NCI-H2107 (cell line): ENCODE results near the gene LIM2.
A peak's percentile ranks its signal among the peaks of the same experiment; 100 is the strongest.

Experiments
- DNase-seq: peaks from one replicate; lab custom pipeline; 2025; lab: John Stamatoyannopoulos, UW

LIM2 gene

DNA sequence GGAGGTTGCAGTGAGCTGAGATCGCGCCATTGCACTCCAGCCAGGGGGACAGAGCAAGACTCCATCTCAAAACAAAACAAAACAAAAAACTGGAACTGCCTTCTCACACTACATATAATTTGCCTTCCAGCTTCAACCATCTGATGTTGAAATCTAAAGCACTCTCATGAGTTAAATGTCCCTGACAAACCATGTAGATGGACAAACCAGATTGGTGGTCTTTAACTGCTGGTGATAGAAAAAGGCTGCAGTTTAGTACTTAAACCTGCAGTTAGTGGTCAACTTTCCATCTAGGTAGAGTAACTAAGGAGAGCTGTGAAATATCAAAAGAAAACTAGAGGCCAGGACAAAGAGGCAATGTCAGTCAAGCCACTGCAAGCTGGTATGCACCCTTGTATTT, 8.4 kb upstream of the LIM2 start:
- DNase-seq: no peak

DNA sequence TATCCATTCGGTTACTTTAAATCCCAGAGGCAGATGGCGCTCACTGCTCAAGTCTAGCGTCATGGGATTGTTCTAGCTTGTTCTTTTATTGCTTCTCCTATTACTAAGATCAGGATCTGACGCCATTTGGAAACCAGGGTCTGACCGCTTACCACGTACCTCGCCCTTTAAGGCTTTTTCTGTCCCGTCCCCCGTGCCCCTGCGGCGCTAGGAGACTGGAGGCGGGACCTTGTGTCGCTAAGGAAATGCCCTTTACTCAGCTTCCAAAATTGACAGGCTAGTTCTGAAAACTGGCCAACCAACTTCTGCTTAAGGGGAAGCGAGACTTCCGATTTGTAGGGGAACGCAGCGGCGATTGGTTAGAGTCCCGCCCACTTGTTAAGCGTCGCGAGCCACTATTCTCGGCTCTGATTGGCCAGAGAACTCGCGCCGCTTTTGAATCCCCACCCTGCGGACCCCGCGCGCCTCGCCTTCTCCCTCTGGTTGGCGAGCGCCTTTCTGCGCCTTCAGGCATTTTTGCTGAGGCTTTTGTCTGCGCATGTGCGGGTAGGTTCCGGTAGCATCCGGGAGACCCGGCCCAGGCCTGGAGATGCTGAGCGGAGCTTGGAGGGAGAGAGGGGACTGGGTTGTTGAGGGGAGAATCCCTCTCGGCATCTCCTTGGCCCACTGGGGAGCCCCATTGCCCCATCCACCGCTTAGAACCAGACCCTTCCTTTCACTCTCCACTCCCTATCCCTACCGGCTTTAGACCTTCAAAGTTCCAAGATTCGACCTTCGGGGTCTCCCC, 6.5 kb upstream of the LIM2 start:
- peak; percentile 62 for DNase-seq

DNA sequence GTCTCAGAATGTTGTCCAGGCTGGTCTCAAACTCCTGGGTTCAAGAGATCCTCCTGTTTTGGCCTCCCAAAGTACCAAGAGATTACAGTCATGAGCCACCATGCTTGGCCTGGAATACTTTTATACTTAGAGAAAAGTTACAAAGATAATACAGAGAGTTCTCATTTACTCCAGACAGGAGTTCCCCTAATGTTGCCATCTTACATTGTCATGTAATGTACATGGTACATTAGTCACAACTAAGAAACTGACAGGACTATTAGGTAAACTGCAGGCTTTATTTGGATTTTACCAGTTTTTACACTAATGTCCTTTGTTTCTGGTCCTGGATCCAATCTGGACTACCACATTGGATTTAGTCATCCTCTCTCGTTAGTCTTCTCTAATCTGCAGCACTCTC, 4.9 kb upstream of the LIM2 start:
- no peak for DNase-seq

DNA sequence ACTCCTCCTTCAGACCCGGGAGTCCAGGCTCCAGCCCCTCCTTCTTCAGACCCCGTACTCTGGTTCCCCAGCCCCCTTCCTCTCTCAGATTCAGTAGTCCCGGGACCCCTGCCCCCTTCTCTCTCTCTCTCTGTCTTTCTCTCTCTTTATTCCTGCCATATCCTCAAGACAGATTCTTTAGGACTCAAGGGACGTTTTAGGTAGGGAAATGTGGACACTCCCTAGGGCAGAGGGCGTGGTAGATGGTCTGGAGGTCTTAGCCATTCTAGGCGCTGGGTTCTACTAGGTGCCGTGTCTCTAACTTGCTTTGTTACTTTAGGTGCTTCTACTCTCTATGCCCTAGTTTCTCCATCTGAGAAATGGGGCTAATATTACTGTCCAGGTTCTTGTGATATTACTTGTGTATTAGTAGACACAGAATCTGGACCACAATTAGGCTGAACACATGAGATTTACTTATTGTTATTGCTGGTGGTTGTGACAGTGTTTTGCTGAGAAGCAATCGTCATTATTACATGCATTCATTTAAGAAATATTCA, 3.4 kb upstream of the LIM2 start:
- no peak for DNase-seq

DNA sequence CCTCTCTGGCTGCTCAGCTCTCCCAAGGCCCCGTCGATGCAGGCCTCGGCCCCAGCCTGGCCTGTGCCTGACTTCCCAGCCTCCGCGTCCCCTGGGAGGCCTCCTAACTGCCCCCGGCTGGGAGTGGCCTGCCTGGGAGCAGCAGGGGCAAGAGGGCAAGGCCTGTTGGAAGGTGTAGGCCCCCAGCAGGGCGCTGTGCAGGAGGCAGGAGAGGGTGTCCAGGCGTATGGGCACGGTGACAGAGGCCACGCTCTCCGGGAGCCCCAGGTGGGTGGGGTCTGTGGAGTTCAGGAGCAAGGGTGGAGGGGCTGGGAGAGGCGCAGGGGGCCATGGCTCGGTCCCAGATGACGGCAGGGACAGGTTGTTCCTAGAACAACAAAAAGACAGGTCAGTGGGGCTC, 1.4 kb upstream of the LIM2 start:
- DNase-seq: no peak

DNA sequence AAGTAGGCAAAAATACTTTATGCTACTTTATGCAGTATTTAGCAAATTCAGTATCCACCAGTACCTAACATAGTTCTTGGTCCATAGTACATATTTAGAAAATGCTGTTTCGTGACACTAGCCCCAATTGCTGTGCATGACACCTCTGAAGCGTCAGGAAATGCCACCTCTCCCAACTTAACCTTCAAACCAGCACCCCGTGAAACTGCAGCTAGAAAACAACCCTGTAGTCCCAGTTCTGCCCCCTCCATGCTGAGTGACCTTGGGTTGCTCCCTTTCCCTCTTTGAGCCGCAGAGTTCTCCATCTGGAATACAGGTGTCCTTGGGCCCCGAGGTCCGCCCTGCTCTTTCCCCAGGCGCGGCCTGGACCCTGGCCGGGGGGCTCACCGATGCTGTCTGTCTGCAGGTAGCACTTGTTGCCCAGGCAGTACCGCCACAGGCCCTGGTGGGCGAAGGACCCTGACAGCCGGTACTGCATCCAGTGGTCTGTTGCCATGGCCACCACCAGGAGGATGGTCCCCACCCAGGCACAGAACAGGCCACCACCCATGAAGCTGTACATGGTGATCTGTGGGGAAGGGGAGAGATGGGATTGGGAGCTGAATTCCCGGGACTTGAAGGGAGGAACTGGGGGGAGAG, 773 bp downstream of the LIM2 start:
- no peak for DNase-seq

DNA sequence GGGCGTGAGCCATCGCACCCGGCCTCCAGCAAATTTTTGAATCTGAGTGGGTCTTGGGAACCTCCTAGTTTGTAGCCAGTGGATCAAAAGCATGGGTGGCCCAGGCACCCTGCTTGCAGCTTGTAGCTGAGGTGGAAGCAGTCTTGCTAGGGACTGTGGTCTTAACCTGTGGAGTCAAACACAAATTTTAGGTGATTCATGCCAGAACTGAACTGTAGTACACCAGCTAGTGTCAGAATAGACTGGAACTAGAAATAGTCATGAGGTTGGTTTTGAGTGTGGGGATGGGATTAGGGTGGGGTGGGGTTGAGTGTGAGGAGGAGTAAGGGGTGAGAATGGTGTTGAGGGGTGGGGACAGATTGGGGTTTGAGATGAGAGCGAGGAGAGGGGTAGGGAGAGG, 5.8 kb downstream of the LIM2 start:
- no peak for DNase-seq

DNA sequence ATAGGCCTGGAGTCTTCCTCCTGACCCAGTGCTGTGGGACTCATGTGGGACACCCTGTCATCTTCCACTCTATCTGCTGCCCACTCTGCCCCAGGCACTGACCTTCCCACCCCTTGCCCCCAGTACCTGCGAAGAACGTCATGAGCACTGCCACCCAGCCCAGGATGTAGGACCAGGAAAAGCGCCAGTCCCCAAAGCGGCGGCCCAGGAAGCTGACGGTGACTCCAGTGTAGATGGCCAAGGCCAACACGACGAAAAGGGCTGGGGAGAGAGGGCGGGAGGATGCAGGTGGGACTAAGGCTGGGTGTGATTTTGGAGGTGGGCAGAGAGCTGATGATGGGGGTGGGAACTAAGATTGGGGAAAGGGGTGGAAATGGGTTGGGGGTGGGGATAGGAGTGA, 7.4 kb downstream of the LIM2 start:
- no peak for DNase-seq

DNA sequence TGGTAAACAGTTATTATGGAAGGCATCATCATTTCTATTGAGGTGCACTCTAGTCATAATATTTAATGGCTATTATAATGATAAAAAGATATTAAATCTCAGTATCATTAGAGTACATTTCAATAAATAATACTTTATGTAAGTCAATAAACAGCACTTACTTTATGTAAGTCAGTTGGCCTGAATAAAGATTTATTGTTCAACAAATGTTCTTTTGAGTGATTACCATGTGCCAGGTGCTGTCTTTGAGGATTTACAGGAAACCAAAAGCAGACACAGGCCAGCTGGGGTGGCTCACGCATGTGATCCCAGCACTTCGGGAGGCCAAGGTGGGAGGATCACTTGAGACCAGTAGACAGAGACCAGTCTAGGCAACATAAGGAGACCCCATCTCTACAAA, 10.4 kb downstream of the LIM2 start:
- DNase-seq: no peak

DNA sequence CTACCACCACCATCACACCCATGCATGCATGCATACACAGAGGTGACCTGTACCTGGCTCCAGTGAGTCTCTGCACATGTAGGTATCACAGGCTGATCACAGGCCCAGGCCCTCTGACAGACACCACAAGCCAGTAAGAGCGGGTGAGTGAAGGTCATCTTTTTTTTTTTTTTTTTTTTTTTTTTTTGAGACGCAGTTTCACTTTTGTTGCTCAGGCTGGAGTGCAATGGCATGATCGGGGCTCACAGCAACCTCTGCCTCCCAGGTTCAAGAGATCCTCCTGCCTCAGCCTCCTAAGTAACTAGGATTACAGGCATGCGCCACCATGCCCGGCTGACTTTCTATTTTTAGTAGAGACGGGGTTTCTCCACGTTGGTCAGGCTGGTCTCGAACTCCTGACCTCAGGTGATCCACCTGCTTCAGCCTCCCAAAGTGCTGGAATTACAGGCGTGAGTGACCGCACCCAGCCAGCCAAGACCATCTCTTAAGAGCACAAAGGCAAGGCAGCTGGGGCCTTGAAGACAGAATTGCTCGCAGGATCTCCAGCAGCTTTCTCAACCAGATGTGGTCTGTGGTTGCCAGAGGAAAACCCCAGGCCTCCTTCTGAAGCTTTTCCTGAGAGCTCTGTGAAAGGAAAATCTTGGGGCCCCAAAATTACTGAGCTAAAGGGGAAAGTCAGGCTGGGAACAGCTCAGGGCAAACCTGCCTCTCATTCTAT, 12.1 kb downstream of the LIM2 start:
- no peak for DNase-seq

DNA sequence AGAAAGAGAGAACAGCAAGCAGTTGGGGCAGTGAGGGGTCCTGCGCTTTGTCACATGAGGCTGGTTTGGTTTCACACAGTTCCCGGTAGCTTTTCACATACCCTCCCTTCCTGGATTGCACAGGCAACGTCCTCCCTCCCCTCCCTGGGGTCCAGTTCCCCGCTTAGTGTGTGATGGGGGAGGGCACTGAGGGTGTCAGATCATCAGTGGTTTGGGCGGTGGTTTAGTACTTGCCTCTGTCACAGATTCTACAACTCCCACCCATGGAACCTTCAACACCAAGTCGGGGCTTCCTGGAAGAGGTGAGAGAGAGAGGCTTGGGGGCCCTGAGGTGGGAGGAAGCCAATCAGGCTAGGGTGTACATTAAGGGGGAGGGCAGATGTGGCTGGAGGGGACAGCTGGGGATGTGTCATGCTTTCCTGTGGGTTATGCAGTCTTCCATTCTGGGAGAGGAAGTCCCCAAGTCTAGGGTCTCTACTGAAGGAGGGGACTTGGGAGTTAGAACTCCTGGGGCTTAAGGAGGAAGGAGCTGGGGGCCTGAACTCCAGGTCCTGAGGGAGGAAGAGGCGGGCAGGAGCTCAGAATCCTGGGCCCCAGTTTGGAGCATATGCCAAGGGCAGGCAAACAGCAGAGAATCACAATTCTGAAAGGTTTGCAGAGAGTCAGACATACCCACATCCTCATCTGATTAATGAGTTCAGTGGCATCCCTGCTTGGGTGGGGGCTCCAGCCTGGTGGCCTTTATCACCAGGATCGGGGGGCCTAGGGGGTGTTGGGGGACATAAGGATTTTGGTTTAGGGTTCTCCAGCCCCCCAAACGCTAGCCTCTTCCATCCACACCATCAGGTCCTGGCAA, 14.9 kb downstream of the LIM2 start, which contains the start of gene NKG7:
Gene NKG7 (minus strand): TSS at position 6 of the 856 bp plus-strand sequence. CDS start 119 bp downstream, outside the sequence.
- no peak for DNase-seq

DNA sequence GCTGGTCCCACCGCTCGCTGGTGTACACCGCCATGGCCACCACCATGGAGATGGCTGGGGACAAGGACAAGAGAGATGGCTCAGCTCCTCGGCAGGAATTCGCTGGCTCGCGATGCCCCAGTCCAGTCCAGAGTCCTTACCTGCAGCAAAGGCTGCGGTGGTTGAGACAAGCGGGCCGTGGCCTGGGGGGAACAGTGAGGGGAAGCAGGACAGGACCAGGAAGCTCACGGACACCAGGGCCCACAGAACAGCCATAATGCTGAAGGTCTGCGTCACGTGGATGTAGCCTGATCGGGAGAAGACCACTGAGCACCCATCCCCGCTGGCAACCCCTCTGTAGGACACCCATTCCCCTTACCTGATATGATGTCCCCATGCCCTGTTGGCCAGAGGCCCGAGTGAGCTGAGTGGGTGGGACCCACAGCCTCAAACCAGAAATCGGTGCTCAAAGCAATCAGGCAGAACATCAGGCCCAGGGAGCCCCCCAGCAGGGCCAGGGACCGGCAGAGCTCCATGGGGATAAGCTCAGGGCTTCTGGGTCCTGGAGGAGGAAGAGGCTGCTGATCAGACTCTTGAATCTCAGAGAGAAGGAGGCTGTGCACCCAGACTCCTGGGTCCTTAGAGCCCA, 15.6 kb downstream of the LIM2 start:
- no peak for DNase-seq

DNA sequence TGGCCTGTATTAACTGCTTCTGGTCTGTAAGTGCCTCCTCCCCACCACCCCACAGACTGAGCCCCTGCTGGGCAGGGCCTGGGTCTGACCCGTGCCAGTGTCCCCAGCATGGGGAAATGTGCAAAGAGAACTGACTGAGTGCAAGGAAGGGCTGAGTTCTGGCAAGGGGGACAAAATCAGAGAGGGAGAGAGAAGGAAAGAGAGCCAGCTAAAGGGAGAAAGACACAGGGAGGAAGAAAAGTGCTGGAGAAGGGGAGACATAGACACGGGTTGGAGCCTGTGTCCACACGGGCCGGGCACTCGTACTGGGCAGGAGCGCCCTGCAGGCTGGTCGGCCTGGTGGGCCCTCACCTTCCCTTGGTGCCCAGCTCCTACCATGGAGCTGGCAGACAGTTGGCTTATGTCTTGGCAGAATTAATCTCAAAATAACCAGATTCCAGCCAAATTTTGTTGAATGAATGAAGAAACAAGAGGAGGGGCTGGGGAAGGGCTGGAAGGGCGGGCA, 16.5 kb downstream of the LIM2 start:
- no peak for DNase-seq

DNA sequence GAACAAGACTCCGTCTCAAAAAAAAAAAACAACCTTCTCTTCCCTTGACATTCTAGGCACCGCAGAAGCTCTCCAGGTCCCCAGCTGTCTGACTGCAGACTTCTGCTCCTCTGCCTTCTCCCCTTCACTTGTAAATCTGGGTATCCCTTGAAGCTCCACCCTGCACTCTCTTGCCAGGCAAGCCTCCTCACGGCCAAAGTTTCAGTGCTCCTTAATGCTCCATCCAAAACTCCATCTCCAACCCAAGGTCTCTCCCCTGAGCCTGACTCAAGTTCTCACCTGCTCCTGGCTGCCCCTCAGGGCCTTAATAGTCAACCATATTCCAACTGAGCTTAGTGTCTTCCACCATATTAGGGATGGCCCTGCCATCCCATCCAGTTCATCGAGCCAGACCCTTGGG, 17.5 kb downstream of the LIM2 start:
- DNase-seq: no peak

DNA sequence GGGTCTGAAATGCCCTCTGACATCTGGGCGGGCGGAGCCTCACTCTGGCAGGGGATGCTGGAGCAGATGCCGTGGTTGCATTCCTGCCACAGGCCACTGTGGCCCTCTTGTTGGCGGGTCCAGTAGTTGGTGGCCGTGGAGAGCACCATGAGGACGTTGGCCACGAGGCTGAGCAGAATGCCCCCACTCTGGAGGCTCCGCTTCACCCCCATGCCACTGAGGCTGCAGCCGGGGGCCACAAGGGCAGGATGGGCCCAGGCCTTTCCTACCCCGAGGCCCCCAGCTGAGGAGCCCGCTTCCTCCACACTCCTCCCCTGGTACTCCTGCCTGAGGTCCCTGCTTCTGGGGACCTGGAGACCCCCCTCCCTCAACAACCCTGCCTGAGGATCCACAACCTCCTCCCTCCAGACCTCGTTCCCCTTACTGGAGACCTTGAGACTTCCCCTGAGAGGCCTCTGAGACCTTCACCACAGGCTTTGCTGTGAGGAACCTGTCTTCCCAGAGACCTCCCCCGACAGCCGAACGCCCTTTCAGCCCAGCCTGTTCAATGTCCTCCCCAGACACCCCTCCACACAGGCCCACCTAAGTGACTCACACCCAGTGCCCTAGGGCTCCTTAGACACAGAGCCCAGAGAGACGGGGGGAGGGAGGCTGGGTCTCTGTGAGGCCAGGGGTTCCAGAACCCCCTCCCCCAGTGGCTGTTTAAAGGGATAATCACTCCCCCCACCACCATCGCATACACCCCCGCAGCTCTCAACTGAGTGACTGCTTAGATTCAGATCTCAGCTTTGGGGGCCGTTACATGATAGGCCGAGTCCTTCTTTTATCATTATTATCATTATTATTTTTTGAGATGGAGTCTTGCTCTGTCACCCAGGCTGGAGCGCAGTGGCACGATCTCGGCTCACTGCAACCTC, 19.1 kb downstream of the LIM2 start, which contains the start of gene CLDND2:
Gene CLDND2 (minus strand): TSS at position 638 of the 917 bp plus-strand sequence. CDS start 426 bp downstream, at position 212.
- no peak for DNase-seq

DNA sequence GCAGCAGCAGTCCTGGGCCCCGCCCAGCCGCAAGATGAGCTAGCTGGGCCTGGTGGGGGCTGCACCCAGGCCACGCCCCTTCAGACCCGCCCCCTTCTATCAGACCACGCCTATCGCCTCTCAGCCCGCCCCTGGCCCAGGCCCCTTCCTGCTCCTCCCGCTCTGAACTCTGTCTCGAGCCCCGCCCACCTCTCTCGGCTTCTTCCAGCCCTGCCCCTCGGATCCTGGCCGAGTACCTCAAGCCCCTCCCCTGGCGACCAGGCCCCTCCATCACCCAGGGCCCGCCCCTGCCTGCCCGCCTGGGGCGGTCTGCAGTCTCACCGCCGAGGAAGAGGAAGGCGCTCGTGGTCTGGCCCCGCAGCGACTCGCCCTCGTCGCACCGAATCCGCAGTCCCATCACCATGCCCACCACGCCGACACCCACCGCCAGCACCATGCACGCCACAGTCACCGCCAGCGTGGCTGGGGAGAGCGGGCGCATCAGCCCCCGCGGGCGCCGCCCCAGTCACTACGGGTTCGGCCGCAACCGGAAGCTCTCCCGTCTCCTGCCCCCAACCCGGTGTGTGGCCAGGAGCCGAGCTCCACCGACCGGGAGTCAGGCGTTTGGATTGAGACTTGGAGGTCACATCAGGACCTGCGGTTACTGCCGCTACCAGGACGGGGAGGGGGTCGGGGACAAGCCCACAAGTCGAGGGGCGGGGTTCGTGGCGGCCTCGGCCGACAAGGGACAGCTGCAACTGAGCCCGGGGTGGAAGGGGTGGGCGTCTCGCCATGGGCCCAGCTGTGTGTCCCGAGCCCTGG, 20.0 kb downstream of the LIM2 start:
- DNase-seq: peak; percentile 89

DNA sequence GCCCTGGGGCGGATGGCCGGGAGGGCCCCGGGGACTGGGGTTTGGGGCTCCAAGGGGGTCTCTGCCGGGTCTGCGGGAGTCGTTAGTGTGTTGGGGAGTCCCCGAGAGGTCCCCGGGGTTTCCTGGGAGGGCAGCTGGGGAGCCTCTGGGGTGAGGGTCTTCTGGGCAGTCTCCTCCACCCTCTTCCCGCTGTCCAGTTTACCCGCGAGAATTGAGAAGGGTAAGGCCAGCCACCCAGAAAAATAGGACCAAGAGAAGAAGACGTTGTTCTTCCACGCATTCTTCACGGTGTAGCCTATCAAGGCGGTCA, 20.6 kb downstream of the LIM2 start:
- no peak for DNase-seq

DNA sequence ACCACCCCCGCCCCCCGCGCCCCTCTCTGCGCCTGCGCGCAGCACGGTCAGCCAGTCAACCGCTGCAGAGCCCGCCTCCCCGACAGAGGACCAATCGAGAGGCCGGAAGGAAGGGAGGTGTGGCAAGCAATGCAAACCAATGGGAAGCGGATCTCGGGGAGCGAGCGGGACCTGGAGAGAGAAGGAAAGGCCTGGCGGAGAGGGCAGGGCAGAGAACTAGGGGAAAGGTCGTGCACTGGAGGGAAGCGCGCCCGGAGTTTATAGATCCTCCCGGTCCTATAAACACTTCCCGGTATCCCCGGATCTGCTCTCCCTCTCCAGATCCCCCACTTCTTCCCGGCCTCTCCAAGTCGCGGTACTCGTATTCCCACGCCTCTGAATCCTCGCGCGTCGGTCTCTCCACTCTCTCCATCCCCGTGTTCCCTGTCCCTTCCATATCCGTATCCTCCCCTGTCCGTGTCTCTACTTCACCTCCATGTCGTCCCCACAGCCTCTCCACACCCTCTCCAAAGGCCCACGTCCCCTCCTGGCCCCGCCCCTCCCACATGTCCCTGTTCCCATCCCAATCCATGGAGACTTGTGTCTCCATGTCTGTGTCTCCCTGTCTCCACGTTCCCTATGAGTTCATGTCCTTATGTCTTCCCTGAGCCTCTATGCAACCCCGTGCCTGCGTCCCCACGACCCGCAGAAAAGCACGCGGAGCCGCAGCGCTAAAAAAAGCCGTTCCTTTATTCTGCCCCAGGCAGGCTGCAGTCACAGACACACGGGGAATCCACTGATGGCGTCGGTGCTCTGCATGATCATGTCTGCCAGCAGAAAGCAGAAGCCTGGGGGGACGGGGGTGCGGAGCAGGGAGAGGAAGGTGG, 21.2 kb downstream of the LIM2 start:
- peak; percentile 90 for DNase-seq
